Measurements from ENCODE around the gene TNFSF10.

The TNFSF10 gene

DNA sequence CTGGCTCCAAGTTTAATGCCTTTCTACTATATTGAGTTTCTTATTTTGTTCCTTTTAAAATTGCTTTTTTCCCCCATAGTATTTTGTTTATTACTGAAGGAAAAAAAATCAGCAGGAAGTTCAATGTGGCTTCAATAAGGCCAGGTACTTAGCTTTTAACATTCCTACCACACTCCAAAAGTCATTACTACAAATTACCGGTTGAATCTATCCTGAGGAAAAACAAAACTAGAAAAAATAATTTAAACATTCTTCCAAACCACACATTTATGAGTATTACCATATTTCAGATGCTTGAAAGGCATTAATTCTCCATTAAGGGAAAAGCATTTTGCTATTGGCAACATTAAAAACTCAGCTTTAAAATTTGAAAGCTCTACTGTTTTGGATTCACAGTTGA is 20.2 kb upstream of the TNFSF10 start:
- DNase-seq, result no peak

DNA sequence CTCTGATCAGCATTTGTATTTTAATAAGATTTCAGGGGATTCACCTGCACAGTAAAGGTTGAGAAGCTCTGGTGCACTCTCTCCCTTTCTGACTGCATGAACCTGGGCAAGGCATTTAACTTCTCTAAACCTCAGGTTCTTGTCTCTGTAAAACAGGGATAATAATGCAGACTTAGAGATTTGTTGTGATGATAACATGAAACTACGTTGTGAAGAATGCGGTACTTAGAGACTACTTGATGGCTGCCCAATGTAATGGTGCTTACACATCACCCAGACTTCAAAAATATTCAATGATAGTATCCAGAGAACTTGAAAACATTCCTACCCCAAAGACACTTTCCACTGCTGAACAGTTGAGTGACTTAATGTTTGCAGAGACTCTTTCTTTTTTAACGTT is 19.8 kb upstream of the TNFSF10 start:
- DNase-seq, result no peak

DNA sequence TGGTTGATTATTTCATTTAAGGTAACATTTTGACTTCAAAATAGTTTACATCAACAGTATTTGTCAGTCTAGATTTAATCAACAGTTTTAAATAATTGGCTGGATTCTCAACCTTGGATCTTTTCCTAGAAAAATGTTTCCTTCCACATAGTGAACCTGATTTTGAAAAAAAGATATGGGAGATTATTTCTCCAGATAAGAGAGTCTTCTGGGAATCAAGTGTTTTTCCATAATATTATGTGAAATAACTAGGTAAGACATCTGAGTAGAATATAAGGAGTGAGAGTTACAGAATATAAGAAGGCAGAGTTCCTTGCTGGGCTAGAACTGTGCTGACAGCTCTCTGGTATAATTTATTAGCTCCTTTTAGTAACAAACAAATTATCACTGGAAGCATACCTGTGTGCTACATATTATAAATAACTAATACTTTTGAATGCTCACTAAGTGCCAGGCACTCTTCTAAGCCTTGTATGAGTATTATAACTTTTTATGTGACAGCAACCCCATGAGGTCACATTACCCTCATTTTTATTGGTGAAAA is 18.8 kb upstream of the TNFSF10 start:
- DNase-seq, result no peak

DNA sequence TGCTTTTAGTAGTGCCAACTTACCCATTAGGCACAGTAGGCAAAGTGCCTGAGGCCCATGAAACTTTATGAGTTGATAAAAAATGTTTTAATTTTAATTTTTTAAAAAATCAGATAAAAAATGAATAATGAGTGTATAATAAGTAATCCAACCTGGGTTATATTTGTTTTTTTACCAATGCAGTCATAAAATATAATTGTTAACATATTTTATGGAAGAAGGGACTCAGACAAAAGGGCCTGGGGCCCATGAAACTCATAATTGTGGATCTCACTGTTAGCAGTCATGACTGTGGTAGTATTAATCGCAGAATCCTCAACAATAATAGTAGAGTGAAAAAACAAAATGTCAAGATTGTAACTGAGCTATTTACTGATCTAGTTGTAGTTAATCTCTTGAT is 16.8 kb upstream of the TNFSF10 start:
- DNase-seq, result no peak

DNA sequence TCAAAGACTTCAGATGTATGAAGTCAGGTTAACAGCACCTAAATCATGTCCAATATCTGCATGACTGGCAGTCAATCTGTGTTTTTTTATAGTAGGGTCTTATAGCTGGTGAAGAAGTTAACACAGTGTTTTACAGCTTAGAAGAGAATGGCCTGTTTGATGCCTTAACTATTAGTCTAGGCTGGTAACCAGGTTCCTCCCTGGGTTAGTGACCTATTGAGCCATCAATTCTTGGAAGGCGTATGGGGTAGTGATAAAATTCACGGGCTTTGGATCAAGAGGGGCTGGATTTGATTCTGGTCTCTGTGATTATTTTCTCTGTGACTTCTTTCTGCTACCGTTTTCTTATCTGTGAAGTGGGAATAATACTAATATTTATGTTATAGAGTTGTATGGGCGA is 16.0 kb upstream of the TNFSF10 start:
- no peak for DNase-seq

DNA sequence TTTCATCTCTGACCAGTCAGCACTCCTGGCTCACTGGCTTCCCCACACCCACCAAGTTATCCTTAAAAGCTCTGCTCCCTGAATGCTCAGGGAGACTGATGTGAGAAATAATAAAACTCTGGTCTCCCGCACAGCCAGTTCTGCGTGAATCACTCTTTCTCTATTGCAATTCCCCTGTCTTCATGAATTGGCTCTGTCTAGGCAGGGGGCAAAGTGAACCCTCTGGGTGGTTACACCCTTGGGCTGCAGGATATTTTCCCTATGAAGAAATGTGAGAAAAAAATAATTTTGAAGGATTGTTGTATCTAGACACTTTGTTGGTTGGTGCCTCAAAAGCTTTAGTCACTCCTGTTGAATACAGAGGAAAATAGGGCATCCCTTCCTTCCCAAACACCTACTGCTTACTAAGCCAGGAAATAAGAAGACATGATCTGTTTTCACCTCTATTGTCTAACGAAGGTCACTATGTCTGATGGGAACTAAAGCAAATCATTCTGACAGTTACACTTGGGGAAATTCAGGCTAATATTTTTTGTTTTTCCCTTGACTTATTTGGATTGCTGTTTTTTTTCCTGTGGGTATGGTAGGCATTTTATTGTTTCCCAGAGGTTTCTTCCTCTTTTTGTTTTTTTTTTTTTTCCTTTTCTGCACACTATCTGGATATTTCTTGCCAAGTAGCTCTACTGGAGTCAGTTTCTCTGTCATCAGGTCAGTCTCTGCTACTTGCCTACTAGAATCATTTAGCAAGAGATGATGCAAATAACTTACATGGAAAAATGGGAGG is 15.3 kb upstream of the TNFSF10 start:
- DNase-seq, result no peak

DNA sequence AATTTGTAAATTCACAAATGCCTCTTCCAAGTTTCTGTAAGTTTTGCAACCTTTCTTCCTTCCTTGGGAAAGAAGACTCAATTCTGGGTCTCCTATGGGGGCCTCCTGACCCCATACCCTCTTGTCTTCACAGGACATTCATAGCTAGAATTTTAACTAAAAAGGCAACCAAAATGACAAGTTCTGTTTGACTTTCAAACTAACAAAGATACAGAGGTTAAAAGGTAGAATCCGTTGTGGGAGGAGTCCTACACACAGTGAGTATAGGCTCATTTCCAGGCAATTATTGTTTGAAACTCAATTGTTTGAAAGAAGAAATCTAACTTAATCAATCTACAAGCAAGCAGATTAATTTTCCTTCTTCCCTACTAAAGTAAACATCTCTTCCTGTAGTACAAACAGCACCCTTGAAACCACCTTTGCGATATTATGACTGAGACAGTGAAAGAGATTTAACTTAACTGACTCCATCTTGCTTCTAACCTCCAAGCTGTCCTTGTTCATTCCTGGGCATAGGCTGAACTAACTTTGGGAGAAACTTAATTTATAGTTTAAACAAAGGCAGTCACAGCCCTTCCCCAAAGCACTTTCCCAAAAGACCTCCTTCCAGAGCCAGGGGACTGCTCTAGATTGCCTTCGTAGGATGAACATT is 14.4 kb upstream of the TNFSF10 start:
- no peak for DNase-seq

DNA sequence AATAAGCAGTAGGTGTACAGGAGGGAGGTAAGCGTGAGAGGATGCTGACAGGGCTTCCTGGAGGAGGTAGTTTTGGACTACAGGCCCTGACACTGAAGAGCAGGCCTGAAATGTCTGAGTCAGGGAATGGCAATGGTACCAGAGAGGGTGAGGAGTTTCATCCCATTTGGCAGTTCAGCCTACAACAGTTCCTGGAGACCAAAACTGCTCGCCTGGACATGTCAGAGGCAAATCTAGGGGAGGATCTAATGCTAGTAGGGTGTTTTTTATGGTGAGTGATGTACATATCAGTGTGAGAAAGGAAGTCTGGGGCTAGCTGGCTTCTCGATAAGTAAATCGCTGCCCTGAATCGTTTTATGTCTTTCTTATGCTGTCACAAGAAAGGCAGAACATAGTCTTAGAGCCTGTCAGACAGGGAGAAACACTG is 13.8 kb upstream of the TNFSF10 start:
- no peak for DNase-seq

DNA sequence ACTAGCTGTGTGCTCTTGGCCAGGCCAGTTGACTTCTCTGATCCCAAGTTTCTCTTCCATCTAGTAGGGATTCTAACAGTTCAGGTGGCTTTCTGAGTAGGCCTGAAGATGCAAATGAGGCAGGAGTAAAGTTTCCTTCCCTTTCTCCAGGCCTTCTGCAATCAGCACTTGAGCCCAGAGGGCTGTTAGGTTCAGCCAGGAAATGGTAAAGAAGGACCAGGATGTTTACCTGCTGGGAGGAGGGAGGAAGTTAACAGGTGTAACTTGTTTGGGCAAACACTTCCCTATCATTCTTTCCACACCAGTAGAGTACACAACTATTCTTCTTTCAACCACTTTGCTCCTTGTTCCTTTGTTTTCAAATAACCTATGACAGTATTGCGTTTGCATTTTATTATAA is 13.3 kb upstream of the TNFSF10 start:
- no peak for DNase-seq

DNA sequence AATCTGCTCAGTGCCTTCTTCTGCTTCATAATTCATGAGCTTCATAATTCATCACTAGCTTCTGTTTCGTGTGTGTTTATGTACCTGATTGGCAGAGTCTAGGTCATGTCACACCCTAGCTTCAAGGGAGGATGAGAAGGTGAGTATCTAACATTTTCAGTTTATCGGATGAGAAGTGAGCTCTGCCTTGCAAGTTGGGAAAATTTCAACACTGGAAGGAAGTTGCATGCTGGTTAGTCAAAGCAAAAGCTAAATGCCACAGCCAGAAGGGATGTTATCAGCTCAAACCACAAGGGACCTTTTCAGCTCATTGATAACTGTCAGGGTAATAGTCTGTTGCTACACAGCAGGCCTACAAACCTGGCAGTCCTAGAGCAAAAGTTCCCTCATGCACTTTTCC is 7.3 kb upstream of the TNFSF10 start:
- peak in 1 of 2 donors; percentile 41 for DNase-seq

DNA sequence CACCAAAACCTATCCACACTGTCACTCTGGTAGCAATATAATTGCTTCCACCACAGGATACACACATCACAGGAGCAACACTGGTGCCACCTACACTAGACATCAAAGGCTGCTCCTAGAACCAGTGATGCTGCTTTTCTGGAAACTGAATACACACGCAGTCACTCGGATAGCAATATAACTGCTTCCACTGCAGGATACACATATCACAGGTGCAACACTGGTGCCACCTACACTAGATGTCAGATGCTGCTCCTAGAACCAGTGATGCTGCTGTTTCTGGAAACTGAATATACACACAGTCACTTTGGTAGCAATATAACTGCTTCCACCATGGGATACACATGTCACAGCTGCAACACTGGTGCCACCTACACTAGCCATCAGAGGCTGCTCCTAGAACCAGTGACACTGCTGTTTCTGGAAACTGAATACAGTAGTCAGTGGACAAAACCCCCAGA is 6.9 kb upstream of the TNFSF10 start:
- no peak for DNase-seq

DNA sequence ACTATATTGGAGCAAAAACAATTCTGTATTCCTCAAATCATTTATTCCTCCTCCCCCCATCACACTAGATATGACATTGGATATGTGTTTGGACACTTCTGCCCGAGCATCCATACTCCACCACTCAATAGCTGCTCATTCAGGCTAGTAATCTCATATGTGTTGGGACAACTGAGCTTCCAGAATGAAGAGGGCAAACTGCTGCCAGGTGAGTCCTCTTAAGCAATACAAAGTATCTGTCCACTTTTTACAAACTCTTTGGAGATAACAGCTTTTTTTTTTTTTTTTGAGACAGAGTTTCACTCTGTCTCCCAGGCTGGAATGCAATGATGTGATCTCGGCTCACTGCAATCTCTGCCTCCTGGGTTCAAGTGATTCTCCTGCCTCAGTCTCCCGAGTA is 5.4 kb upstream of the TNFSF10 start:
- no peak for DNase-seq

DNA sequence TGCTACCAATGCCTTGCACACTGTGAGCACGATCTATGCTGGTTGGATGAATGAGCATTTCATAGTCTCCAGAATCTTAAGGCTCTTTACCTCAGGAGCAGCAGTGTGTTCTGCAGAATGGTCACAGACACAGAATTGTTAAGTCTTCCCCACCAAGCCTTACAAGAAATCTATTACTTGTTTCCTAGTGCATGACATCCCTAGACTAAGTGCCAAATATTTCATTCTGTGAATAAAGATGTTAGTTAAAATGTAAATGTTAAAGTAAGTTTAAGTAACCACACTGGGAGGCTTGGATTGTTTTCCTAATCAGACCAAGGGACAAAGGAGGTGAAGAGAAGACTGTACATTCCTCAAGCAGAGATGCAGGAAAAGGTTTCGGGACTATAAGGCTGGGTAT is 4.1 kb upstream of the TNFSF10 start:
- no peak for DNase-seq

DNA sequence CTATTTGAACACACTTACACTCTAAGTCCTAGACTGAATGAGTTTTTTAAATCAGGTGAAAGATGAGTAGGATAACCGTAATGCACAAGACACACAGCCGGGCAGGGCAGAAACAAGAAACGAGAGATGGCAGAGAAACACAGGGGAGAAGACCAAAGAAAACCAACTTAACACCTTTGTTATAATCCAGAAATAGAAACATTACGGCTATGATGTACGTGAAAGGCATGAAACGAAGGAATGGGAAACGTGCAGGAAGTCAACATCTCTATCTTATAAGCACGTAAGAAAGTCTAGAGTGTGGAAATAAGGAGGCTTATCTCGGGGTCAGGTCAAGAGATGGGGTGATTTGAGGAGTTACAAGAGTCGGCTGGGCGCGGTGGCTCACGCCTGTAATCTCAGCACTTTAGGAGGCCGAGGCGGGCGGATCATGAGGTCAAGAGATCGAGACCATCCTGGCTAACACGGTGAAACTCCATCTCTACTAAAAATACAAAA is 1.9 kb upstream of the TNFSF10 start:
- no peak for DNase-seq

DNA sequence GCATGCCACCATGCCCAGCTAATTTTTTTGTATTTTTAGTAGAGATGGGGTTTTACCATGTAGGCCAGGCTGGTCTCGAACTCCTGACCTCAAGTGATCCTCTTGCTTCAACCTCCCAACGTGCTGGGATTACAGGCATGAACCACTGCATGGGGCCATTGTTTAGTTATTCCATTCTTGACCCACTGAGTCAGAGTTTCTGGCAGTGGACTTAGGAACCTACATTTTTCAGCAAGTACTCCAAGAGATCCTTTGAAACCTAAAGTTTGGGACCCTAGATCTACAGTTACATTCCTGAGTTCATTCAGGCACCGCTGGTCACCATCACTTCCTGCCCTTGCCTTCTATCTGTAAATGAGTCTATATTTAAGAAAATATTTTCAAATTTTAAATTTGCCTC is 1.4 kb upstream of the TNFSF10 start:
- DNase-seq, result no peak

DNA sequence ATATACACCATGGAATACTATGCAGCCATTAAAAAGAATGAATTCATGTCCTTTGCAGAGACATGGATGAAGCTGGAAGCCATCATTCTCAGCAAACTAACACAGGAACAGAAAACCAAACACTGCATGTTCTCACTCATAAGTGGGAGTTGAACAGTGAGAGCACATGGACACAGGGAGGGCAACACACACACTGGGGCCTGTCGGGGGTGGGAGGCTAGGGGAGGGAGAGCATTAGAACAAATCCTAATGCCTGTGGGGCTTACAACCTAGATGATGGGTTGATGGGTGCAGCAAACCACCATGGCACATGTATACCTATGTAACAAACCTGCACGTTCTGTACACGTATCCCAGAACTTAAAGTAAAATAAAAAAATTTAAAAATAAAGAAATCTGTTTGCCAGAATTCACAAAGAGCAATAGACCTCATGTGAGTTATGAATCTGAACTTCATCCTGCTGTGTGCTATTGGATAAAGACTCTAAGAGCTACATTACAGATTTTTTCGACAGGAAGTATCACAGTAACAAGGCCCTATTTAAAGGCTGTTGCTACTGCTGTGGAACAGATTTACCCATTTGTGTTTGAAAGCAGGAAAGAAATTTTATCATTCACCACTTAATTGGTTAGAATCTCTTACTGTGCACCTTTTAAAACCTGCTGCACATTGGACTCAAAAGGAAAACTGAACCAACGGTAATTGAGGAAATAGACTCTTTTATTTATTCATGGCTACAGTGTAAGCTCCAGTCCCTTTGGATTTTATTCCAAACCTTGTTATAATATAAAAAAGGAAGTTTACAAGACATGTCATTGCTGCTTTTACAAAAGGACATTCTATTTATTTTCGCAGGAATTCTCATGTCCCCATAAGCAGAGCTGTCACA is 1.1 kb downstream of the TNFSF10 start:
- peak in 1 of 2 donors; percentile 52 for DNase-seq

DNA sequence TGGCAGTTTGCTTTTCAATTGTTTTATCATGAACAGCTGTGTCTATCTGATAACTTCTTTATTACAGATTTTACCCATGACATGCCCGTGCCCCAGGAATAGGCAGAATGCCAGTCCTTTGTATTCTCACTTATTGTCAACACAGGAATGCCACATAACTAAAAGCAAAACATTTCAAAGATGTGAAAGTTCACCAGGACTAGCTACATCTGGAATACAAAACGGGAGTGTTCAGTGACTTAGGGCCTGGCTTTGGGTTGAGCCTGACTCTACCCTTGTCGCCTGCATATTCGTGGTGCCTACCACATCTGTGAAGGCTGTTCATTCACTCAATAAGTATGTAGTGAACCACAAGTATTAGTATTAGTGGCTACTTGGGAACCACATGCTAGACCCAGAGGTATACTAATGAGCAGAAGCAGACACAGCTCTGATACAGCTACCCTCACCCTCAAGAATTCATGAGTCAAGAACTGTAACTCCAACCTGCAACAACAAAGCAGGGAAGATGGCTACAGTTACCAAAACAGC is 2.9 kb downstream of the TNFSF10 start:
- DNase-seq, result no peak

DNA sequence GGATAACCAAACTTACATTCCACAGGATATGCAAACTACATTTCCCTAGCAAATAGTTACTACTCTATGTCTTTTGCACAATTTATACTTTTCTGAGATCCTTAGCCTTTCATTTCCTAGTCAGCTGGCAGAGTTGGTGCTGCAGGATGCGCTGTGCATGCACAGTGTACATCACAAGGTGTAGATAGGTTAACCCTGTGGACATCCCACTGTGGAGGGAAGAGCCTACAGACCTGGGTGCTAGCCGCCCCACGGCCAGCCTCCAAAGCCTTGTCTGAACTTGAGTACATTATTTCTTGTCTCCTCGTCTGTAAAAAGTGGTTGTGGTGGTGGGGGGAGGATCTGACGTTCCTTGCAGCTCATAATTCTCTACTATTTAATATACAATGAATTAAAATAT is 3.5 kb downstream of the TNFSF10 start:
- no peak for DNase-seq

DNA sequence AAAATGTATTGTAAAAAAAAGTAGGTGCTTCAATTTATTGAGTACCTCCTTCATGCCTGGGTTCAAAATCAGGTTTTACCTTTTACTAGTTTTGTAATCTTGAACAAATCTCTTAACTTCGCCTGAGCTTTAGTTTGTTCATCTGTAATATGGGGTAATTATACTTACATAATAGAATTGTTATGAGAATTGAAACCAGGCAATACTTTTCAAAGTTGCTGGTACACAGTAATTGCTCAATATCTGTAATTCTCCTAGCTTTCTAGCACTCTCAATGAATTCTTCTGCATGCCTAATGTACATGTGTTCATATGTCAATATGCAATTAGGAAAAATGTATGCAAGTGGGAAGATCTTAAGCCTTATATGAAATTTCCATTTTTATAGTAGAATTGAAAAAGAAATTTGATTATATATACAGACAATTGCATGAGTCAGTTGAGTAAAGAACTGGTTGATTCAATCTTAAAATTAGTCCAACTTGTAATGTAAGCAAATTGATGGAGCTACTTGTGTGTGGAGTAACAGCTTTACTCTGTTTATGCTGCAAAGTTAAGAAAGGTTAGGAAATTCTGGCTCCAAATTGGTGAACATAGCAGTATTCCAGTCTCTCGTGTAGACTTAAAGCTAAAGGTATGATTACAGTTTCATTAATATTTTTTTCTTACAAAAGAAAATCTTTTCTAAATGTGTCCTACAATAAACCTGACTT is 4.1 kb downstream of the TNFSF10 start:
- no peak for DNase-seq

DNA sequence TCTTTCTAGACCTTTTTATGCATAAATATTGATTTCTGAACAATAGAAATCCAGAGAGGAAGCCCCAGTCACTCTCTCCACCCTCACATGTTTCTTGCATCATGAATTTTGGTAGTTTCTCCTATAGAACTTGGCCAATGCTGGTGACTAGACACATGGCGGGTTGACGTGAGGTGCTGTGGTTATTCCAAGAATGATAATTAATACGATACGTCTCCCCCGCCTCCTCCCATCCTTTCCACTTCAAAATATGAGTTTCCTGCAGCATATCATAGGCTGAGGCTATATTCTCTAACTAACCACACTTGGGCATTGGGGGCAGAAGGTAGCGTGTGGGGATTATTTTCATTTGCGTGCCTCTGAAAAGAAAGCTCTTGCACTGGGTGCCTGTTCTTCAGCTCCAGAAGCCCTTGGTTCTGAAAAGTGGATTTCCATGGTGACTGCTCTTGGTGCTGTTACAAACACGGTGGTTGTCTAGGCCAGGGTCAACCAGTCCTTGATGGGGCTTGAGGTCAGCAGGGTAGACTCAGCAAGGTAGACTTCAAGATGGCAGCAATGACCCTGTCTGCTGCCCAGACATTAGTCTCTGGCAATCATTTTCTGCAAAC is 5.3 kb downstream of the TNFSF10 start:
- peak; percentile 56 to 74 for DNase-seq
